Activated CD8-positive, alpha-beta T cell treated with anti-CD3 and anti-CD28 coated beads for 36 hours (primary cell): ENCODE measurements around the gene LDLRAP1. TPM values are rescaled to one million over a fixed set of nuclear protein-coding genes. Genes with fewer than 3 reads are reported as not detected.

Experiments
- ATAC-seq: fragments of 200-7000 bp; cut with Tn5 transposase; one replicate; pipeline ENCODE4 v1.10.0; 2021; ENCODE audit warnings: mild to moderate bottlenecking, moderate library complexity
- CTCF ChIA-PET: fragments of 350-600 bp; sonication (Branson Sonifier 250); formaldehyde crosslinking; loops from one replicate; lab custom pipeline; 2021; ENCODE audit warnings: antibody characterized with exemption; lab: Charles Lee
- POLR2A ChIA-PET: fragments of 350-600 bp; sonication (Branson Sonifier 250); formaldehyde crosslinking; loops from one replicate; lab custom pipeline; 2021; ENCODE audit warnings: antibody characterized with exemption; lab: Charles Lee
- DNase-seq: peaks from one replicate; pipeline ENCODE4 v3.0.0-alpha.2; 2020
- H3K27ac Mint-ChIP-seq: one replicate; pipeline ENCODE4 v1.8.0; 2021; ENCODE audit warnings: mild to moderate bottlenecking, mixed read lengths
- H3K27me3 Mint-ChIP-seq: one replicate; pipeline ENCODE4 v1.8.0; 2021; ENCODE audit warnings: mixed read lengths
- H3K36me3 Mint-ChIP-seq: one replicate; pipeline ENCODE4 v1.8.0; 2021; ENCODE audit warnings: low read depth, mixed read lengths
- H3K4me1 Mint-ChIP-seq: one replicate; pipeline ENCODE4 v1.8.0; 2021; ENCODE audit warnings: low read depth, mixed read lengths
- H3K4me3 Mint-ChIP-seq: one replicate; pipeline ENCODE4 v1.8.0; 2021; ENCODE audit warnings: mild to moderate bottlenecking, moderate library complexity, mixed read lengths
- H3K9me3 Mint-ChIP-seq: one replicate; pipeline ENCODE4 v1.8.0; 2021; ENCODE audit warnings: mixed read lengths
- intact Hi-C: fragments of 100-400 bp; cut with micrococcal nuclease; formaldehyde crosslinking; loops from one replicate; pipeline ENCODE4 v1.10.0; 2022
- total RNA-seq, 2 experiments: library from RNA; stranded (reverse); gene quantifications; one replicate each; pipeline ENCODE4 v1.2.3, GENCODE V29; 2021
- TF ChIP-seq, protein P1 (sequence below): fragments of 200-600 bp; IDR thresholded peaks from one replicate; pipeline ENCODE4 v1.8.0; 2022; ENCODE audit warnings: antibody characterized with exemption, mild to moderate bottlenecking

LDLRAP1 gene
- total RNA-seq, 2 experiments from 2014 or later, result 13.4 to 14.5 TPM

DNA sequence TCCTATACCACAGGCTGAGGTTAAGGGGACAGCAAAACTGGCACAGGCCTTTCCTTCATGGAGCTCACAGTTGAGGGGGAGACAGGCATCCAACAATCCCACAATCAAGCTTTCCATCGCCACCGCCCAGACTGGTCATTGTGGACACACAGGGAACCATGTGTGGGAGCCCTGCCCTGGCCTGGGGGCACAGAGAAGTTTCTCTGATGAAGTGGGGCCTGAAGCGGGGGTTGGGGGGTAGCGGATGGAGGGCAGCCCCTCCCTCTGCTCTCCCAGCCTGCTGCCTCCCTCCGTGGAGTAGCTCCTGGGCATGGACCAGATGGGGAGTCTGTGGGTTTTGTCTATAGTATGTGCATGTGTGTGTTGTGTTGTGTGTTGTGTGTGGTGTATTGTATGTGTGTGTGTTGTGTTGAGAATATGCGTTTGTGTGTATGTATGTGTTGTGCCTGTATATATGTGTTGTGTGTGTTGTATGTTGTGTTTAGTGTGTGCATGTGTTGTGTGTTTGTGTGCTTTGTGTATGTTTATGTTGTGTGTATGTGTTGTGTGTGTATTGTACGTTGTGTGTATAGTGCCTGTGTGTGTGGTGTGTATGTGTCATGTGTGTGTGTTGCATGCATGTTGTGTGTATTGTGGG is 14.4 kb upstream of the LDLRAP1 start:
- Mint-ChIP-seq H3K36me3 (no peaks in the 10 kb centered on the region), H3K4me3 (no peak overlapping the region), H3K9me3 (peaks cover 5% of the 10 kb centered on the region), H3K27ac (no peak overlapping the region), H3K4me1 (peaks cover 2% of the 10 kb centered on the region), H3K27me3 (no peaks in the 10 kb centered on the region)
- DNase-seq (no peak), ATAC-seq (no peak)
- CTCF ChIA-PET, result interaction anchor here (1.0 kb wide), 1 partner anchor 9 kb away, joined by 4 read pairs; no protein-coding TSS in a partner anchor
- intact Hi-C loops, result loop anchor here (10.0 kb wide), 1 partner anchor 124 kb away; no protein-coding TSS in a partner anchor
- TF ChIP-seq, protein P1, sequence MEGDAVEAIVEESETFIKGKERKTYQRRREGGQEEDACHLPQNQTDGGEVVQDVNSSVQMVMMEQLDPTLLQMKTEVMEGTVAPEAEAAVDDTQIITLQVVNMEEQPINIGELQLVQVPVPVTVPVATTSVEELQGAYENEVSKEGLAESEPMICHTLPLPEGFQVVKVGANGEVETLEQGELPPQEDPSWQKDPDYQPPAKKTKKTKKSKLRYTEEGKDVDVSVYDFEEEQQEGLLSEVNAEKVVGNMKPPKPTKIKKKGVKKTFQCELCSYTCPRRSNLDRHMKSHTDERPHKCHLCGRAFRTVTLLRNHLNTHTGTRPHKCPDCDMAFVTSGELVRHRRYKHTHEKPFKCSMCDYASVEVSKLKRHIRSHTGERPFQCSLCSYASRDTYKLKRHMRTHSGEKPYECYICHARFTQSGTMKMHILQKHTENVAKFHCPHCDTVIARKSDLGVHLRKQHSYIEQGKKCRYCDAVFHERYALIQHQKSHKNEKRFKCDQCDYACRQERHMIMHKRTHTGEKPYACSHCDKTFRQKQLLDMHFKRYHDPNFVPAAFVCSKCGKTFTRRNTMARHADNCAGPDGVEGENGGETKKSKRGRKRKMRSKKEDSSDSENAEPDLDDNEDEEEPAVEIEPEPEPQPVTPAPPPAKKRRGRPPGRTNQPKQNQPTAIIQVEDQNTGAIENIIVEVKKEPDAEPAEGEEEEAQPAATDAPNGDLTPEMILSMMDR, result no peak
- POLR2A ChIA-PET, result interaction anchor here (0.9 to 1.2 kb wide), 2 partner anchors 28 to 37 kb away, joined by 3 read pairs; no protein-coding TSS in a partner anchor

DNA sequence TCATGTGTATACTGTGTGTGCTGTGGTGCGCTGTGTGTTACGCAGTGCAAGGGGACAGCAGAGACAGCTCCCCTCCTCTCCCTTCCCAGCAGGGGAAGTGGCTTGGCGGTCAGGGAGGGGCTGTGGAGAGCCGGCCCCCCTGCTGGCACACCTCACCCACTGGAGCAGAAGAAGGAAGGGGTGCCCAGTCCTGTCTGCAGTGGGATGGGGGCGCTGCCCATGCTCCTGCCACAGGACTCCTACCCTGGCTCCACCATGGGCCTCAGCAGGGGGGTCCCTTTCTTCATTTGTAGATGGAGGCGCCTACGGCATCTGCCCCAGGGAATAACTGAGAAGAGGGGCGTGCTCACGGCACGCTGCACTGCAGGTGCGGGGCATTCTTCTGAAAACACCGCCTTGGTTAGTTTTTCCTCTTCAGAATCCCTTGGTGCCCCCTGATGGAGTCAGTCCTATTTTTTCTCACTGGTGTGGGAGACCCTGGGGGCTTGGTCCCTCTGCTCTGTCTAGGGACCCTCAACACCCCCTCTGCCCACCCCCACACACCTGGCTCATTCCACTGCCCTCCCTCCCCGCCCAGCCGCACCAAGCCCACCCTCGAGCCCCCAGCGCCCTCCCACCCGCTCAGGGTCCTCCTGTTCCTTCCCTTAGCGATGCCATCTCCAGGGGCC is 13.8 kb upstream of the LDLRAP1 start:
- Mint-ChIP-seq H3K4me1 (peaks cover 2% of the 10 kb centered on the region), H3K36me3 (no peaks in the 10 kb centered on the region), H3K27ac (no peak overlapping the region), H3K4me3 (no peak overlapping the region), H3K27me3 (no peaks in the 10 kb centered on the region), H3K9me3 (peaks cover 5% of the 10 kb centered on the region)
- ATAC-seq (no peak), DNase-seq (no peak)
- TF ChIP-seq, protein P1, result no peak
- CTCF ChIA-PET, result interaction anchor here (1.0 kb wide), 1 partner anchor 10 kb away, joined by 4 read pairs; no protein-coding TSS in a partner anchor
- POLR2A ChIA-PET, result no interaction called here
- intact Hi-C loops, result loop anchor here (10.0 kb wide), 1 partner anchor 125 kb away; no protein-coding TSS in a partner anchor

DNA sequence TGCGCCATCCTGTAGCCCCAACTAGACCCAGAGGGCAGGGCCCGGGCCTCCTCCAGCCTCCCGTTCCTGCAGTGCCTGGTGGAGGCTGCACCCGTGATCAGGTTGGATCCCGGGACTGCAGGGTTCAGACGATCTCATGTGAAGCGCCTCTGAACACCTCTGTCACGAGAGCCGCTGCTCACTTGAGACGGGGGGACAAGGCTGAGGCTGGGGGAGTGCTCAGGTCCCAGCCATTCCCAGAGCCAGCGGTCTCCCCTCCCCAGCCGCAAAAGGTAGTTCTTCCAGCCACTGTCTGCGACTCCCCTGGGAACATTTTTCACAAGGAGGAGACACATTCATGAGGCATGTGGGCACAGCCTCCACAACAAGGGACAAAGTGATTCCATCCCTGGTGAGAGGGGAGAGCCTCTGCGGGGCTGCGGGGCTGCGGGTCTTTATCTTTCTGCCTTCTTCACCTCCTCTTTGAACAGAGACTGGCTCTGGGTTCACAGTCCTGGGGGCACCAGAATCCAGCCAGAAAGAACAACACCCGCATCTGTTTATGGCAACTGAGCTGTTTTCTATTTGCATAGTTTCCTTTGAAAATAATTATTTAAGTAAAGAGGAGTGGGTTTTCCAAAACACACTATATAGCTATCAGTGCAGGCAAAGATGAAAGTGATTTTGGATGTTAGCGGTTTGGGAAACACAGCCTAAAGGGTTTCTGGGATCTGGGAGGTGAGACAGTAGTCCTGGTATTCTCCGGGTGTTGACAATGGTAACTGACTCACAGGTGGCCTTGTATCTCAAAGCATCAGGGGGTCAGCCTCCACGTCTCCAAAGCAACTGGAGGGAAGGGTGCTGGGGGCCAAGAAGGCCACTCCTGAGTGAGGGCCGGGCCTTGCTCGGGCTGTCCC is 13.0 kb upstream of the LDLRAP1 start:
- CTCF ChIA-PET, result no interaction called here
- intact Hi-C loops, result no loop called here
- Mint-ChIP-seq H3K9me3 (peaks cover 2% of the 10 kb centered on the region), H3K27ac (no peak overlapping the region), H3K4me3 (no peak overlapping the region), H3K4me1 (peaks cover 2% of the 10 kb centered on the region), H3K36me3 (no peaks in the 10 kb centered on the region), H3K27me3 (no peaks in the 10 kb centered on the region)
- TF ChIP-seq, protein P1, result no peak
- POLR2A ChIA-PET, result no interaction called here
- ATAC-seq (no peak), DNase-seq (no peak)

DNA sequence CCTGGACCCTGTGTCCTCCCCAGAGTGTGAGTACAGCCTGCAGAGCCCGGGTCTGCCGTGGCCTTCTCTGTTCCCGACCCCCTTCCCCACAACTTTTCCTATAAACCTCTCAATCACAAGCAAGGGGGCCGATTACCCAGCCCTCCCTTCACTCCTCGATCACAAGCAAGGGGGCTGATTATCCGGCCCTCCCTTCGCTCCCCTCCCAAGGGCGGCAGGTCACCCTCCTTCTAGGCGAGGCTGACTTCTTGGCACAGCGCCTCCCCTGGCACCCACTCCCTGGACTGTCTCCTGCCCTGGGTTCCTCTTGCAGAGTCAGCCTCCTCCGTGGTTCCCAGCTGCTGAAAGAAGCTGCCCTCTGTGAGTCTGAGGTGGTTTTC is 12.3 kb upstream of the LDLRAP1 start:
- Mint-ChIP-seq H3K27ac (no peak overlapping the region), H3K4me1 (peaks cover 2% of the 10 kb centered on the region), H3K36me3 (no peaks in the 10 kb centered on the region), H3K9me3 (no peaks in the 10 kb centered on the region), H3K27me3 (no peaks in the 10 kb centered on the region), H3K4me3 (no peak overlapping the region)
- DNase-seq (no peak), ATAC-seq (no peak)
- TF ChIP-seq, protein P1, result no peak
- ChIA-PET POLR2A (no interaction called here), CTCF (no interaction called here)
- intact Hi-C loops, result no loop called here
